ENCODE measurements around the gene GORASP2.

The GORASP2 gene

DNA sequence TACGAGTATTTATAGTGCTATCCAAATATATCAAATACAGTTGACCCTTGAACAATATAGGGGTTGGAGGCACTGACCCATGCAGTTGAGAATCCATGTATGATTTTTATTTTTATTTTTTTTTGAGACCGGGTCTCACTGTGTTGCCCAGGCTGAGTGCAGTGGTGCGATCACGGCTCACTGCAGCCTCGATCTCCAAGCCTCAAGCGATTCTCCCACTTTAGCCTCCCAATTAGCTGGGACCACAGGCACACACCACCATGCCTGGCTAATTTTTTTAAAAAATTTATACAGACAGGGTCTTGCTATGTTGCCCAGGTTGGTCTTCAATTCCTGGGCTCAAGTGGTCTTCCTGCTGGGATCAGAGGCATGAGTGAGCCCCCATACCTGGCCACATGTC is 70.6 kb downstream of the GORASP2 start:
- DNase-seq (ENCODE audit: low read depth in 3 of 3): no peak

DNA sequence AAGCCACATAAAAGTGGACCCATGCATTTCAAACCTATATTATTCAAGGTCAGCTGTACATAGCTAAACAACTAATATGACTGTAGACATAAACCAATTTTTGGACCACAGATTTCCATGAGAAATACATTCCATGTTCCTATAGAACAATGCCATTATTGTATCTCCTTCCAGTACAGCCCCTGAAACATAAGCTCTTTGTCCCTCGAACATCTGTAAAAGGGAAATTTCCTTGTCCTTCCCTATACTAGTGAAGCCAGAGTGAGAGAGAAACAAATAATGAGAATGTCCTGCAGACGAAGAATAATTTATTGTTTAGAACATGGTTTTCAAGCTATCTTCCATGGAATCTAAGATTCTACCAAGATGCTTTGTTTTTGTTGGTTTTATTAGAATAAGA is 75.3 kb downstream of the GORASP2 start:
- no peak for DNase-seq (ENCODE audit: low read depth in 3 of 3)

- no peak for DNase-seq (ENCODE audit: low read depth in 3 of 3)
Measured at GRCh38 chr2:171004833-171005232, 75.8 kb downstream of the GORASP2 start.

DNA sequence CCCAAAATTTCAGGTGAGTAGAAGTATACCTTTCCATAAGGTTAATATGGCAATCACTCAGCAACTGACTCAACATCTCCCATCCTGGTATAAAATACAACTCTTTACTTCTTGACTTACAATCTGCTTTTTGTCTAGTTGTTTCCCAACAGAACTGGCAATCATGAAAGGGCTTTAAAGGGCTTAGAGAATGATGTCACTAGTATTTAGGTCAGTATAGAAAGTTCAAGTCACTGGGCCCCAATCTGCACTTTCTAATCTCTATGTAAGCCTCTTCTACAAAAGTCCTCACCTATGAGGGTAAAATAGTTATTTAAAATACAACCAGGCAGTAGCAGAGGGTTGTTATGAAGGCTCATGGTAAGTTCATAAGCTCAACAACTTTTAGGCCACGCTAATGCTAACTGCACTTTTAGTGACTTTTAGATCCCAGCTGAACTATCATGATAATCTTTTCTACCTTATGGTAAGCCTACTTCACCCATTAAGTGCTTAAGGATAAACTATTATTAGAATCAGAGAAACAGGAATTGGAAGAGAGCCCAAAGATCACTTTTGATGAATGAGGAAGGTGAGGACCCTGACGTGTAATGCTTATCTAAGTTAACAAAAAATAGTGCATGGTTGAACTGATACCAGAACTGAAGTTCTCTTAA is 79.6 kb downstream of the GORASP2 start:
- no peak for DNase-seq (ENCODE audit: low read depth in 3 of 3)

DNA sequence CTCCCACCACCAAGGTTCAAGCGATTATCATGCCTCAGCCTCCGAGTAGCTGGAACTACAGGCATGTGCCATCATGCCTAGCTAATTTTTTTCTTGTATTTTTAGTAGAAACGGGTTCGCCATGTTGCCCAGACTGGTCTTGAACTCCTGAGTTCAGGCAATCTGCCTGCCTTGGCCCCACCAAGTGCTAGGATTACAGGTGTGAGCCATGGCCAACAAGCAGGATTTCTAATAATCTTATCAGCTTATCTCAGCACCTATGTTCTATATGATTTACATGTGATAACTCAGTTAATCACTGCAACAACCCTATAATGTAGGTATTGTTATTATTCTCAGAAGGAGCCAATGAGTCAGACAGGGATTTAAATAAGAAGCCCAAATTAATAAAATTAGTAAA is 80.3 kb downstream of the GORASP2 start:
- DNase-seq (ENCODE audit: low read depth in 3 of 3): no peak

DNA sequence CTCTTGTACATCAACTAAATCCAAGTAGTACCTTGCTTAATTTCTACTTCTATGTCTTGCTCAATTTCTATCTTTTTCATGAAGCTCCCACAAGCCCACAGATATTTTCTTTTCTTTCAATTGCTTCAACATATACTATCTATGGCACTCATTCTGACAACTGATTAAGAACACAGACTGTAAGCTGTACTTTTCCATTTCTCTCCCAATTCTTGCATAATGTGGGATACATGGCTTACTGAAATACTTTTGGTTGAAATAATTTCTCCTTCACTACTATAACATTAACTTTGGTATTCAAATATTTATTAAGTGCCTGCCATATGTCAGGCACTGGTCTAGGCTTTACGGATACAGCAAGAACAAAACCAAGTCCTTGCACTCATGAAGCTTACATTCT is 84.8 kb downstream of the GORASP2 start:
- DNase-seq (ENCODE audit: low read depth in 3 of 3): no peak

DNA sequence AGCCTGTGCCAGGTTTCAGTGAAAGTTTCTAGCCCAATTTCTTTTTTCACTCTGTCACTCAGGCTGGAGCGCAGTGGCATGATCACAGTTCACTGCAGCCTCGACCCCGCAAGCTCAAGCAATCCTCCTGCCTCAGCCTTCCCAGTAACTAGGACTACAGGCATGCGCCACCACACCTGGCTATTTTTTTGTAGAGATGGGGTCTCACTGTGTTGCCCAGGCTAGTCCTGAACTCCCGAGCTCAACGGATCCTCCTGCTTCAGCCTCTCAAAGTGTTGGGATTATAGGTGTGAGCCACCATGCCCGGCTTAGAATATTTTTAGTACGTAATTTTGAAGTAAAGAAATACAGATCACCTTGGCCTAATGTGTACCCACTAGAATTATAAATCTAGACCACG is 87.1 kb downstream of the GORASP2 start:
- no peak for DNase-seq (ENCODE audit: low read depth in 3 of 3)
